Stimulated activated CD8-positive, alpha-beta memory T cell treated with anti-CD3 and anti-CD28 coated beads, Interleukin-12 subunit alpha, Interleukin-12 subunit beta, amount 100 ng/mL, for 4 hours (primary cell): ENCODE measurements around the gene PSMA2.
A peak's percentile ranks its signal among the peaks of the same experiment; 100 is the strongest.

Source experiments
- DNase-seq: peaks from one replicate; pipeline ENCODE4 v3.0.0-alpha.2; 2020; ENCODE audit warnings: low read depth

The PSMA2 gene

DNA sequence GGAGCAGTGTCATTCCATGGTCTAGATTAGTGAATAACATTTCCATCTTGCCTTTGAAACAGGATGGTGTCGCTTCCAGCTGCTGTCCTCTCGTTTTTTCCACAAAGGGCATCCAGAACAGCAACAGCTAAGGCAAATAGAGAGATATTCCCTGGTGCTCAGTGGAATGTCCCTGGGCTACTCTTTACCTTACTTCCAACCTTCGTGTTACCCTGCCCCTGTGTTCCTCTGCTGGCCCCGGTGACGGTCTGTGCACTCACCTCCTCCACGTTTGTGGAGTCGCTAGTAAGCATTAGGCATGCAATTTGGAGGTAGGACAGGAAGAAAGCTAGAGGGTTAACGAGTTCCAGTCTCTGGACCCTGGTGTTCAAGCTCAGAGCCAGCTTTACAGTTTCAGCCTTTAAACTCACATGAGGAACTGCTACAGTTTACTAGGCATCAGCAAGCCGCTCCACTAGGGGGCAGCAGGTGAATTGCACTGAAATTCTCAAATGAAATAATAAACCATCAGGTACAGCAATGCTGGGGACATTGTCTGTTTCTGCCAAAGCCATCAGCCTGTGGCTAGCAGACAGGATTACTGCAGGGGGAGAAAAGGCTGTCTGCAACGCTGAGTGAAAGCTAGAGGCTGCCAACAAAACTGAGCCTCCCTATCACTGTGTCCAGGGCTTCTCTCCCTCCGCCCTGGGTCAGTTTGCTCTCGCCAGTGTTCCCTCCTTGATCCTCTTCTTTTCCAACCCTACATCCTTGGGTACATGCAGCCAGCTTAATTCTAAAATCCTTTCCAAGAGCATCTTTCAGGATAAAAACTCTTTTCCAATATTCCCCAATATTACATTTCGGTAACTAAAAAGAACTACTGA lies 9.2 kb upstream of the PSMA2 start:
- peak; percentile 39 for DNase-seq

DNA sequence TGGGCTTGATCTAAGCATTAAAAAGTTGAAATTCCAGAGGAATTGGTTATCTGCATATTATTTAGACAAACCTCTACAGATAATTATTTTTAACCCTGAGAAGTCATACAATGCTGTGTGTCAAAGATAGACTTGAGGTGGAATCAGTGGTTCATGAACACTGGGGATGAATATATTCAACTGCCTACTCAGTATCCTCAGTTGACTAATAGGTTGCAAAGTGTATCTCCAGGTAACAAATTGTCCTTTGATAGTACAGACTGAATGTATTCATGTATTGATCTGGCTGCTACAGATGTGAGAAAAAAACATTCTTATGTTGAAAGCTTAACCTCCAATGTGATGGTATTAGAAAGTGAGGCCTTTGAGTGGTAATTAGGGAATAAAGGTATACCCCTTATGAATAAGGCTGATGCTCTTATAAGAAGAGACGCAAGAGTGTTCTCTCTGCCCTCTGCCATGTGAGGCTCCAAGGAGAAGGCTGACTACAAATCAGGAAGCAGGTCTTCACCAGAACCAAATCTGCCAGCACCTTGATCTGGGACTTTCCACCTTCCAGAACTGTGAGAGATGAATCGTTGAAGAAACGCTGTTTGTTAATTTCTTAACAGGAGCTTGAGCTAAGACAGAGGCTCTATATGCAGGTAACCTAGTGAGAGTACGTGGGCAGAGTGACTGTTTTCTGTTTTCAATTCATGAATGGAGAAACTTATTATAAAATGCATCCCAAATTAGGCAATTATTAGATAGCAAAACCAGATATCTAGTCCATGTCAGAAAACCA lies 7.7 kb upstream of the PSMA2 start:
- no peak for DNase-seq

DNA sequence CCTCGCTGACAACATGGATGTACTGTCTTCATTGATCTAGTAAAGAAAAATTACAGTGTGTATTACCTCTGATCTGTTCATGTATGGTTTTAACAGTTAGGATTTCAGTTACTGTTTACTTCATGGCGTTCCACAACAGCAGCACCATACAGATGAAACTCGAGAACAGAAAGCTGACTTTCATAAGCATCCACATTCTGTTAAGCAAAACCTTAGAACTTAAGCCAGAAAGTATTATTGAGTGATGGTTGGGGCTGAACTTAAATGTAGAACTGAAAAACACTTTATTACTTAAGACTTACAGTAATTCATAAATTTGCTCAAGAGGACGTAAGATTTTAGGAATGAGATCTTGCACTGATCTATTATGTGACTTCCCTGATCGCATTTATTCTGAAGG lies 3.9 kb upstream of the PSMA2 start:
- DNase-seq, result no peak

DNA sequence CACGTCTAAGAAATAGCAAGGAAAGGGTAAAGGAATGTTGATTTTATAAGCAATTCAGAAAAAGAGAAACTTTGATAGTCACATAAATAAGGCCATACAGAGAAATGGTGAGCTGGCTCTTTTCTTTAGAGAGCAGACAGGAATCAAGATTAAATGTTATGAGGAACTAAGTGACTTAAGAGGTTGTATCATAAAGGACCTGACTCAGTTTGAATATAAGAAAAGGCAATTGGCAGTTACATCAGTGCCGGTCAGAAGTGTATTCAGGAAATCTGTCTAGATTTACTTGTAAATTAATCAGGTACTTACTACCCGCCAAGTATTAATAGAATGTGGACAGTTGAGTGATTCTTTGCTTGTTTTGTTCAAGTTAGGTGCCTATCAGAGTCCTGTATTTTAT lies 2.3 kb upstream of the PSMA2 start:
- DNase-seq, result no peak

DNA sequence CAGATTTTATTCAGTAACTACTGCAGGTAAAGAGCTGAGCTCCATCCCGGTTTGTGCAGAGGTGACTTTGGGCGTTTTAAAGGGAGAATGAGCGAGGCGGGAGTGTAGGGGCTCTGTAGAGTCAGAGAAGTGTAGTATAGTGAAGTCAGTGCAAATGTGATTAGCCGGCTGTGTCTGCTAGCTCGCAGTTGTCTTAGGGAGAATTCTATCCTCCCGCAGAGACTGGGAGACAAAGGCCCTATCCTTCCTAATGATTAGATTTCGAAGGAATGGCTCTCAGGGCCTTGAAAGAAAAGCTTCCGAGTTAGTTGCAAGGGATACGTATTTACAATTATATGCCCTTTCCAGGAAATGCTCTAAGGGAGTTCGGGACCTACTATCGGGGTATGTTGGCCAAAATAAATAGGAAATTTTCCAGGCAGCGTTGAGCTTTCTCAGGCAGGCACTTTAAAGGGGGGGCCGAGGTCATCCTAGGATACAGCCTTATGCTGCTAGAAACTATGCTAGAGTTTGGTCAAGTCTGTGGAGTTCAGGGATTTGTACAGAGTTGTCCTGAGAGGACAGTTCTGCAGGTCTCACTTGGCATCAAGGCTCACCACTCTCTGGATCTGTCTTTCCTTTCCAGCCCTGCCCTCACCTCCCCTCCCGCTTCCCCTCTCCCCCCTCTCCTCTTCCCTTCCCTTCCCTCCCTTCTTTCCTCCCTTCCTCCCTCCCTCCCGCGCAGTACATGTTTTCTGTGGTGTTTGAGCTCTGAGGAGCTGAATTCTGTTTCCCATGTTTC lies 1.0 kb upstream of the PSMA2 start:
- DNase-seq, result no peak

DNA sequence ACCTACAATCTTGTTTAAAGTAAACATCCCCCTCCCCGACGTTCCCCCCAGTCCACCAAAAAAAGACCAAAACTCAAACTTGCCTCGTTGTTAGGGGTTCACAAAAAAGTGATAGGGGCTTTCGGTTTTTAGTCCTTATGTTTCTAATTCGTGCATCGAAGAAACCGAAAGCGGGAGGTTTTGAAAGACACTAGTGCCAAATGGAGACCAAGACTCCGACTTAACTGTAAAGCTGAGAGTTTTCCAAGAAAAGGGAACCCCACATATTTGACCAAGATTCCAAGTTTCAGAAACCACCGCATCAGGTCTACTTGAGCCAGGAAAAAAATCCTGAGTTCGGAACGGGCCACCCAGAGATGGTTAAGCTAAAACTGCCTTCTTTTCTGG lies 534 bp downstream of the PSMA2 start:
- no peak for DNase-seq

DNA sequence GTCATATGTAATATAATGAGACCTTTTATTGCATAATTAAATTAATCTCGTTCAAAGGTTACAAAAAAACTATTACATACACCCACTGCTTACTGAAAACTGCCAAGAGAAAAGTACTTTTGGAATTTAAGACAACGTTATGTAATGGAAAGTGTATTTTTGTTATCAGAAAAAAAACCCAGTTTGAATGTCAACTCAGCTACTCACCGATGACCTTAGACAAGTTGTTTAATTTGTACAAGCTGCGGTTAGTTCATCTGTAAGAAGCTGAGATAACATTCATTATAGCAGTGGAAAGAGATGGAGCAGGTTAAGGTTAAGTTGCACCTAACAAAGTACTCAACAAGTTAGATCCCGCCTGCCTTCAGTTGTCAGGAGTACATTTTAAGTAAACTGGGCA lies 1.1 kb downstream of the PSMA2 start:
- no peak for DNase-seq

DNA sequence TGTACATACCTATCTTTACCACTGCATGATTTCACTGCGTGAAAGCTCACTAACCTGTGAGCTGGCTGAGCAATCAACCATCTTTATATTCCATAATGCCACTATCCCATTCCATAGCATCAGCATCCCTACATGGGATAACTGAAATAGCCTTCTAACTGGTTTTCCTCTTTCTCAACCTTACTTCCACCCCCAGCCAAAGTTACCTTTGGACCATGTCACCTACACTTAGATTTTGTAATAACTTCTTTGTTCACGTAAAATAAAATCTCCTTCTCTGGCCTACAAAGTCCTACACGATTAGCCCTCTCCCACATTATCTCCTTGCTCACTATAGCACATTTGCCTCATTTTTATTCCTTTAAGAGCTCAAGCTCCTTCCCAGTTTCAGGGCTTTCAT lies 2.5 kb downstream of the PSMA2 start:
- DNase-seq, result no peak

DNA sequence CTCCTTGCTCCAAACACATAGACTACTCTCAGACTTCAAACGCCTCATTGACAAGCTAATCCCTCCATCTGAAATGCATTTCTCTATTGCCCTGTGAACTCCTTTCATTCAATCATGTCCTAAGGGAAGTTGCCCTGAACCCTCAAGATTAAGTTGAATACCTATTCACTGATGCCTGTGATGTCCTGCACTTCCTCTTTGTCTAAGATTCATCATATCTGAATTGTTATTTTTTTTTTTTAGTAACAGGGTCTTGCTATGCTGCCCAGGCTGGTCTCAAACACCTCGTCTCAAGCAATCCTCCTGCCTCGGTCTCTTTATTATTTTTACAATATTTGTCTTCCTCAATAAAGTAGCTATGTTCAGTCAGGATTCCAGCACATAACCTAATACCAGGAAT lies 3.2 kb downstream of the PSMA2 start:
- no peak for DNase-seq

DNA sequence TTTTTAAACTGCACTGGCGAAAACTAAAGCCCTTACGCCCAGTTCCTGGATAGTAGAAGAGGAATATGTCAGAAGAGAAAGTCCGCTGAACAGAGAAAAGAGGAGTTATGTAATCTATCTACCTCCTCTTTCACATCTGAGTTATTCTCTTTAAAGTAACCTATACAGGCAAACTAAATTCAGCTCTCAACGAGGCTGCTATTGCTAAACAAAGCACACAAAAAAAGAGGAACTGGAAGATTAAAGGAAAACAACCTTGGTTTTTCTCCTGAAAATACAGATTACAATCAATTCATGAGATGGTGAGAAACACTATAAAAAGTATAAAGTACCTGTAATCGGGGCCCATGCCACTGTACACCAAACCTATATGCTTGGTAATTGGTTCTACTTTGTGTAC lies 5.8 kb downstream of the PSMA2 start:
- DNase-seq, result no peak

DNA sequence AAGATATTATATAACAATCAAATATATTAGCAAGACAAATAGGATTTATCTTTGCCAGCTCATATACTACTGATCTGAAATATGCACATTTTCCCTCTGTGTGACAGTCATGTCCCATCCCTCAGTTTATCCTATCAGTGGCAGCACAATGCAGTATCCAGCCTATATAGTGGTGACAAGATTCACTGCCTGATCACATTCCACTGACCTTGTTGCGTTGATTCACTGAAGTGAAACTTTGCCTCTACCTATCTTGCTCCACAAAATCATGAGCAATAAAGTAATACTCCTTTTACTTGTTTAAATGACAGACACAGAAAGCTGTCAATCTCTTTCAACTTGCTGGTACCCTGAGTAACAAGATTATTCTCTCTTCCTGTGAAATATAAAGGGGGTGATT lies 6.3 kb downstream of the PSMA2 start:
- DNase-seq, result no peak

DNA sequence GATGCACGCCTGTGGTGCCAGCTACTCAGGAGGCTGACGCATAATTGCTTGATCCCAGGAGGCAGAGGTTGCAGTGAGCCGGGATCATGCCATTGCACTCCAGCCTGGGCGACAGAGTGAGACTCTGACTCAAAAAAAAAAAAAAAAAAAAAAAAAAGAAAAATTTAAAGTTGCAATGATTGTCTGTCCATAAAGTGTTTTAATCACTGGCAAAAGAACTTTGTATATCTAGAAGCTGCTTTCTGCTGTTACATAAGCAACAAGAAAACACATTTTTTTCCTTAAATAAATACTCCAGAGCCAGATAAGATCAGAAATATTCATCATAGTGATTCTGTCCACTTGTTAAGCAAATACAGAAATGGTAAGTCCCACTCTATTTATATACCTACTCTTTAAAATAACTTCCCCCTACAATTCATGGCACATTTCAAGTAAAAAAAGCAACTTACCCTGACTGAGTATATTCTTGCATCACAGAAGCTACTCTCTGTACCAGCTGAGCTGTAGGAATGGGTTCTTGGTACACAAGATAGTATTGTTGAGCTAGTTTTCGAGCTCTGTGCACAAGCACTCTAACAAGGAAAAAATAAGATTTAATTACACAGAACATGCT lies 7.6 kb downstream of the PSMA2 start:
- DNase-seq, result no peak

DNA sequence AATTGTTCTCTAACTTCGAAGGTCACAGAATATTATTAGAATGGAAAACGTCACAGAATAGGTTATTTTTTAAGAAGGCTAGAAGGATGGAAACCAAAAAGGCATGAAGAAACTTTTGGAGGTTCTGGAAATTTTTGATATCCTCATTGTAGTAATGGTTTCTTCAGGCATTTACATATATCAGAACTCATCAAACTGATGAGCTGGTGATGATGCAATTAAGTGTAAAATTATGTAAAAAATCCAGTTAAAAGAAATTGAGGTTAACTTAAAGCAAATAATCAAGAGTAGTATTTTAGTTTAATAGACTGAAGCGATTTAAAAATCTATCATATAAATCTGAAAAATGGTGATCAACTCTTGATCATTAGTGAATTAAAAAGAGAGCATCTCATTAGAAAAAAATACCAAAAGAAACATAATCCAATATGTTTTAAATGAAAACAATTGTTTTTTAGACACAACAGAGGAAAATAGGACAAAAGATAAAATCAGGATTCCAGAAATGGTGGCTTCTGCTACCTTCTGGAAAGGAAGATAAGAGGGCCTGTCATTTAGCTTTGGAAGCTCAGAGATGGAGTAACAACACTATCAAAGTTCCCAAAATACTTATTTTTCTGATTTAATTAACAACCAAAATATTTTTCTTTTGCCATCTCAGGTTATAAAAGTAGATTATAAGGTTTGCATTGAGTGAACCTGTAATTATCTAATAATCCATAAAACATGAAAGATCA lies 9.8 kb downstream of the PSMA2 start:
- no peak for DNase-seq

DNA sequence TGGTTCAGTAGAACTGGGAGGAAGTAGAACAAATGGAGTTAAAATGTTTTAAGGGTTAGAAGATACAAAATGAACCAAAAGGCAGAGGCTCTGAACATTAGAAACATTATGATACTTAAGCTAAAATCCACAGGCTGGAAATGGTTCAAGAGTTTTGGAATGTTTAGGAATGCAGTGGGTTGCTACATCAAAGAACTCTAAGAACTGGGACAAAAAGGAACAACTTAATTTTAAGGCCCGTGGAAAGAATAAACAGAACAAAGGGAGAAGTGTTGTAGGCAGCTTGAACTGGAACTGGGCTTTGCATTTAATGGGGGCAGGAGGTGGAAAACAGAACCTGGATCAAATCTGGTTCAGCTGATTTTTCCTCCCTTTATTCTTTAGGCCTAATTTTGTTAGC lies 16.6 kb downstream of the PSMA2 start:
- no peak for DNase-seq

DNA sequence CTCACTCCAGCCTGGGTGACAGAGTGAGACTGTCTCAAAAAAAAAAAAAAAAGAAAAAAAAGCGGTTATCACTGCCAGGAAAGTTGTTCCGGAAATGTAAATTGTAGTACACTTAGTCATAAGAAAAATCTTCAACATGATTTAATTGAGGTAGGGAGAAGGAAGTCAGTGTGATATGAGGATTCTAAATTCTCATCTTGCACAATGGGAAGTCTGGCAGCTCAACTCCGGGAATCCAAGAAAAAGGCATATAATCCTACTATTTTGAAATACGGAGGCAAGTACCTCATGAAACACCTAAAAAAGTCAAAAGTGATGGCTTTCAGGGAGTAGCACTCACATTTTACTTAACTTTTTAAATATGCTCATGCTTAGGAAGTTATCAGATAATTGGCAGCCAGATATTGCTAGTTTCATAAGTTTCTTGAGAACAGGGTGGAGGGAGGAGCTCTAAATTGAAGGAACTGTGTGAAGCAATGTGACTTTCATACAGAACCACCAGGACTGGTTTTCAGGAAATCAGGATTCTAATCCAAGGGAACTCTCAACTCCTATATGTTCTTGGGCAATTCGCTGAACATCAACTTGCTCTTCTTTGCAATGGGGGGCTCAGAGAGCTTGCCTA lies 17.4 kb downstream of the PSMA2 start:
- no peak for DNase-seq

DNA sequence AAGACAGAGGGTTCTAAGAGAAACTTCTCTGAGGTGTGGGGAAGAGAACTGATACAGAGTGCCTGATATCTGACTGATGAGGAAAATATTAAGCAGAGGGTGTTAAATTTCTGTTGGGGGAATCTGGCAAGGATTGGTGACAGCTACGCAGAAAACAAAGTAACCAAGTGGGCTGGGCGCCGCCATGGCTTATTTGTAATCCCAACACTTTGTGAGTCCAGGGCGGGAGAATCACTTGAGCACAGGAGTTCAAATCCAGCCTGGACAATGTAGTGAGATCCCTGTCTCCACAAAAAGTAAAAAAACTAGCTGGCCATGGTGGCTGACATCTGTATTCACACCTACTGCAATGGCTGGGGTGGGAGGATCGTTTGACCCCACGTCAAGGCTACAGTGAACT lies 18.0 kb downstream of the PSMA2 start:
- no peak for DNase-seq

DNA sequence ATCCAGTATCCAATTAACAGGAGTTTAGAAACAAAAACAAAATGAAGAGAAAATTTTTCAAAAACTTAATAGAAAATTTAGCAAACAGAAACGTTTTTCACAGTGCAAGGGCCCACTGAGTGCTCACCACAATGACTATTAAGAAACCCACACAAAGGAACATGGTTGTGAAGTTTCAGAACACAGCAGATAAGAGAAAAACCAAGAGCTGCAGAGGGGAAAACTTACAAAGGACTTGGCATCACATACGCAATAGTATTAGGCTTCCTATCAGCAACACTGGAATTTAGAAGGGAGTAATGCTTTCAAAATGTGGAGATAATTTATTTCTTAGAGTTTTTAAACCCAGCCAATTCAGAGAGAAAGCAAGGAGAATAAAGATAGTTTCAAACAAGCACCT lies 18.4 kb downstream of the PSMA2 start:
- DNase-seq, result no peak

DNA sequence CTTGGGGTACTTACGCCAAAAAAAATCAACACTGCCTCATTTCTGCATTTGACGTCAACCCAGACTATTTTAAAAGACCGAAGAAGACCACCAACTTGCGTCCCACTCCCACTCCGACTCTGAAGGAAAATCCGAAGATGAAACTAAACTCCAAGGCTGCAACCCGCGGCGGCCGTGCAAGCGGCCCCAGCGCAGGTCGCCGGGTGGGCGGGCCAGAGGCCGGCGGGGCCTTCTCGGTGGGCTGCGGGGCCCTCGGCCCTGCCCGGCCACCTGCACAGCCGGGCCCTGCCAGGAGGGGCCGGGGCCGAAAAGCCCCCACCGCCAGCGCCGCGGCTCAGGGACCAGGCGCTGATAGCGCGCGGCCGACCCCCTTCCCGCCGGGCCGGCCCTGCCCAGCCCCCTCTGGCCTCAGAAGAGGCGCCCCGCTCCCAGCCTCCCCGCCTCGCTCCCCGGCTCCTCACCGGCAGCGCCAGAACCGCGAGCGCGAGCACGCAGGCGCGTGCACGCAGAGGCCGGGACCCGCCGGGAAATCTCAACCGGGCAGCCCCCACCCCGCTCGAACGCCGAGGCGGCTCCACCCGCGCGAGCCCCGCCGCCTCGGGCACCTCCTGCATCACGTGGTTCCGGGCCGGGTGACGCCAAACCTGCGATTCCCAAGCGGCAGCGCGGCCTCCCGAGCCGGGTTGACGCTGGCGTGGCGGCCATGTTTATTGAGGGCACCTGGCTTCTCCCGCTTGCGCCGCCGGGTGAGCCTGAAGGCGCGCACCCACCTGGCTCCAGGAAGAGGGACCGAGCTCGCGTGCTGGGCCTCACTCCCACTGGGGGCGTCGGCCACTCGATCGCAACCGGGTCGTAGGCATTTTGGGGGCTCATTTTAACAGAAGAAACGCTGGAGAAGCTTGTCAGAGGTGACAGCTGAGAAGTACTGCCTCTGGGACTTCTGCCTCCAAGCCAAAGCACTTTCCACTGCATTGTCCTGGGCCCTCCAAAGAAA lies 20.2 kb downstream of the PSMA2 start, which contains the start of gene C7orf25:
C7orf25 (minus strand) TSS at position 617 of the 994 bp plus-strand sequence. CDS start 1,170 bp downstream, outside the sequence.
- peak; percentile 94 for DNase-seq

DNA sequence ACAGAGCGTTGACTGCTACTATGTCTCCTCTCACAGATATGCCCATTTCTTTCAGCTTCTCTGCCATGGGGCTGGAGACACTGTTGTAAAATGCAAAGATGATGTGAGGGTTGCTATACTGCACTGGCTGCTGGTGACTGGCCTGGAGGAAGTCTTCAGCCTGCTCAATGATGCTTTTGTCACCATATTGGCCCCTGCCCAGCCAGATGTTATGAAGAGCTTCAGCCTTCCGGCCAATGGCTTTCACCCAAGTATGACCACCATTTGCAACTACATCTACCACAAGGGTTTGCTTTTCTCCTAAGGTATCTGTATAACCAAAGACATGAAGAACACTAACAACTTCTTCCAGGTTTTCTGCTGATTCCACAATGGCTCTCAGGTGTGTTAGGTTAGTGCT lies 21.7 kb downstream of the PSMA2 start:
- DNase-seq, result no peak

DNA sequence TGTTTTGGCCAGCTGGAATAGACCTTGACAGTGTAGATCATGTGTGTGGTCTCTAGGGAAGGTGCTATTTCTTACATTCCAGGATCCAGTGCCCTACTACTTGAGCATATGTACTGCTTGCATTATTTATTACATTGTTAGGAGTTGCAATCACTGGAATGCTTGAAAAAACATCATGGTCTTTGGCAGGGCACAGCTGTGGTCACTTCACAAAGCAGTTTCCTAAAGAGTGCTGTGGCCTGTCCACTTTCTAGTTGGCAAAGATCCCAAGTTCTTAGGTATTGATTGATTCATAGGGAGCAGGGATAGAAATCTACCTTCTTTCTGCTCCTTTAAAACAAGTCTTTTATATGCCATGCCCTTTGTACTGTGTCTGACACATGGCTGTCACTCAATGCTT lies 24.7 kb downstream of the PSMA2 start:
- DNase-seq, result no peak
